ENCODE measurements around the gene GPR160. TPM values are rescaled to one million over a fixed set of nuclear protein-coding genes. Genes with fewer than 3 reads are reported as not detected.

The GPR160 gene
- total and polyA plus RNA-seq, 2 experiments from 2014 or later, result 39.4 to 55.7 TPM

GRCh38 chr3:170075441-170076091 is 37.8 kb downstream of the GPR160 start (continued):
- no peak for TF ChIP-seq ETS1 (IDR thresholded peaks at IDR 0.05)
- TF ChIP-seq EZH2 (IDR thresholded peaks at IDR 0.05; ENCODE audit: low read depth, unreplicated experiment), result no peak
- TF ChIP-seq, protein P1, sequence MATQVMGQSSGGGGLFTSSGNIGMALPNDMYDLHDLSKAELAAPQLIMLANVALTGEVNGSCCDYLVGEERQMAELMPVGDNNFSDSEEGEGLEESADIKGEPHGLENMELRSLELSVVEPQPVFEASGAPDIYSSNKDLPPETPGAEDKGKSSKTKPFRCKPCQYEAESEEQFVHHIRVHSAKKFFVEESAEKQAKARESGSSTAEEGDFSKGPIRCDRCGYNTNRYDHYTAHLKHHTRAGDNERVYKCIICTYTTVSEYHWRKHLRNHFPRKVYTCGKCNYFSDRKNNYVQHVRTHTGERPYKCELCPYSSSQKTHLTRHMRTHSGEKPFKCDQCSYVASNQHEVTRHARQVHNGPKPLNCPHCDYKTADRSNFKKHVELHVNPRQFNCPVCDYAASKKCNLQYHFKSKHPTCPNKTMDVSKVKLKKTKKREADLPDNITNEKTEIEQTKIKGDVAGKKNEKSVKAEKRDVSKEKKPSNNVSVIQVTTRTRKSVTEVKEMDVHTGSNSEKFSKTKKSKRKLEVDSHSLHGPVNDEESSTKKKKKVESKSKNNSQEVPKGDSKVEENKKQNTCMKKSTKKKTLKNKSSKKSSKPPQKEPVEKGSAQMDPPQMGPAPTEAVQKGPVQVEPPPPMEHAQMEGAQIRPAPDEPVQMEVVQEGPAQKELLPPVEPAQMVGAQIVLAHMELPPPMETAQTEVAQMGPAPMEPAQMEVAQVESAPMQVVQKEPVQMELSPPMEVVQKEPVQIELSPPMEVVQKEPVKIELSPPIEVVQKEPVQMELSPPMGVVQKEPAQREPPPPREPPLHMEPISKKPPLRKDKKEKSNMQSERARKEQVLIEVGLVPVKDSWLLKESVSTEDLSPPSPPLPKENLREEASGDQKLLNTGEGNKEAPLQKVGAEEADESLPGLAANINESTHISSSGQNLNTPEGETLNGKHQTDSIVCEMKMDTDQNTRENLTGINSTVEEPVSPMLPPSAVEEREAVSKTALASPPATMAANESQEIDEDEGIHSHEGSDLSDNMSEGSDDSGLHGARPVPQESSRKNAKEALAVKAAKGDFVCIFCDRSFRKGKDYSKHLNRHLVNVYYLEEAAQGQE (IDR thresholded peaks at IDR 0.05; ENCODE audit: unreplicated experiment), result no peak
- TF ChIP-seq ZNF331 (CRISPR knock-in tag; IDR thresholded peaks at IDR 0.05; ENCODE audit: low read depth), result no peak
- TF ChIP-seq EZH2phosphoT487 (IDR thresholded peaks at IDR 0.05; ENCODE audit: unreplicated experiment), result no peak
- TF ChIP-seq JUNB (IDR thresholded peaks at IDR 0.05; ENCODE audit: unreplicated experiment), result no peak

DNA sequence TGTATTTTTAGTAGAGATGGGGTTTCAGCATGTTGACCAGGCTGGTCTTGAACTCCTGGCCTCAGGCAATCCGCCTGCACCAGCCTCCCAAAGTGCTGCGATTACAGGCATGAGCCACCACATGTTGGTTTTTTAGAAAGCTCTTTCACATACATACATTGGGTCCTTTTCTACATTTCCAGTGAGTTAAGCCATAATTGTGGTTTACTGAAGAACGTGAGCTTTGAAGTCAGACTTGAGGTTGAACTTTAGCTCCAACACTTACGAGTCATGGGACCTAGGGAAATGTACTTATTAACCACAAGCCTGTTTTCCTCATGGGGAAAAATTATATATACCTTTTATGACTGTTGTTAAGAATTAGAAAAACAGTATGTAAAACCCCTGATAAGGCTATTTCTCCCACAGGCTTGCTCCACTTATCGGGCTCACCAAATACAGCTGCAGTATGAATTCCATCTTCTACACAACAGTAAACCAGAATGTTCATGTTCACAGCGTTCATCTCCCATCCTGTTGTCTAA is 39.0 kb downstream of the GPR160 start:
- H2AFZ ChIP-seq, result no peak overlapping the region
- H3K4me2 ChIP-seq, result no peak overlapping the region
- DNase-seq (ENCODE audit: low spot score), result no peak
- H3K27me3 ChIP-seq (ENCODE audit: insufficient read depth), result no peaks in the 10 kb centered on the region
- H3F3A ChIP-seq (replicated peaks; ENCODE audit: low read depth), result no peaks in the 10 kb centered on the region
- H3K4me3 Mint-ChIP-seq, result no peak overlapping the region
- TF ChIP-seq EZH2phosphoT487 (IDR thresholded peaks at IDR 0.05; ENCODE audit: unreplicated experiment) (no peak), JUNB (IDR thresholded peaks at IDR 0.05; ENCODE audit: unreplicated experiment) (no peak), ETS1 (IDR thresholded peaks at IDR 0.05) (no peak)
- TF ChIP-seq, protein P1 (IDR thresholded peaks at IDR 0.05; ENCODE audit: unreplicated experiment), result no peak
- H3K9me3 Mint-ChIP-seq, result peaks cover 5% of the 10 kb centered on the region; the same call in 2 of the 3 replicates
- no peaks in the 10 kb centered on the region for H3K79me2 ChIP-seq (replicated peaks; ENCODE audit: insufficient read depth)
- H3K4me3 ChIP-seq, result no peak overlapping the region
- peaks cover 18% of the 10 kb centered on the region for H3K36me3 Mint-ChIP-seq (ENCODE audit: low read depth)
- ATAC-seq, result no peak
- no peak overlapping the region for H3K27ac Mint-ChIP-seq
- peaks cover 9% of the 10 kb centered on the region for H3K4me1 Mint-ChIP-seq
- H3K27ac ChIP-seq (ENCODE audit: low read depth), result 0 out of 2 replicates have a peak overlapping the region, but pooled peaks have one; percentile 40
- no peaks in the 10 kb centered on the region for H3K9me2 ChIP-seq (ENCODE audit: insufficient read depth)
- H3K36me3 ChIP-seq (ENCODE audit: insufficient read depth), result peaks cover under 1% of the 10 kb centered on the region; the same call in 1 of the 2 replicates
- H3K27me3 Mint-ChIP-seq (ENCODE audit: insufficient read depth, low read depth, poor library complexity), result no peaks in the 10 kb centered on the region
- no peaks in the 10 kb centered on the region for H4K20me1 ChIP-seq (replicated peaks; ENCODE audit: insufficient read depth)
- H3K4me1 ChIP-seq (ENCODE audit: insufficient read depth), result no peaks in the 10 kb centered on the region

All from GM23338 (cell line).